LHCN-M2 (cell line): Measurements from ENCODE around the gene SLC4A1AP. TPM values are rescaled to one million over a fixed set of nuclear protein-coding genes. Genes with fewer than 3 reads are reported as not detected.

Experiments
- DNase-seq: peaks from one replicate; pipeline ENCODE4 v3.0.0-alpha.2; 2012; ENCODE audit warnings: low read depth
- total RNA-seq: library from RNA; depleted of rRNA; stranded (reverse); fragments of >200 nt; gene quantifications from 2 replicates; pipeline ENCODE4 v1.2.3, GENCODE V29; 2014; rRNA removed

SLC4A1AP gene
- total RNA-seq, 1 experiment from 2014 or later, result 35.3 TPM

DNA sequence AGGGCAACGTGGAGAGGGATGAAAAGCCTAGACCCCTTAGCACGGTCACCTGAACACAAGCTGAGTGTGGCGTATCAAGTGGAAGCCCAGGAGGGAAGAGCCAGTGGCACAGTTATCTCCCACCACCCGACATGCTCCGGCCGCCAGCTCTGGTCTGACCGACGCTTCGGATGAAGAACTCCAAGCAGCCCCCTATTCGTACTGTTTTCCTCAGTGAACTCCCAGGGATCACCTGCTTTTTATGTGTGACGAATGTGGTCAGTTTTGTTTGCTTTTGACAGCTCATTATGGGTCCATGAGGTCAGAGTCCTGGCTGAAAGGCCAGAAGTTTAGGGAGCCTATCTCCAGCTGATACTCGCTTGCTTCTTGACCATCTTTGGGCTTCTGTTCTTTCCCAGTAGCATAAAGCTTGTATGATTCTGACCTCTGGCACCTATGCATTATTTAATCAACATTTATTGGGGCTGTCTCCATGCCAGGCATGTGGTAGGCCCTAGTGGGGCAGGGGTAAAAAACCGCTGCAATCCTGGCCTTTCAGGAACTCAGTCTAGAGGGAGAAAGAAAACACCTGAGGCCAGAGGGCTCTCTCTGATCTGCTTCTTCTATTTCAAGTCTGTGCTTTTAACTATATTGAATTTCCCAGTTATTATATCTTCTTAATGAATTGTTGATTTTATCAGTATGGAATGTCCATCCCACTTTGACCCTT is 74.8 kb downstream of the SLC4A1AP start:
- no peak for DNase-seq

DNA sequence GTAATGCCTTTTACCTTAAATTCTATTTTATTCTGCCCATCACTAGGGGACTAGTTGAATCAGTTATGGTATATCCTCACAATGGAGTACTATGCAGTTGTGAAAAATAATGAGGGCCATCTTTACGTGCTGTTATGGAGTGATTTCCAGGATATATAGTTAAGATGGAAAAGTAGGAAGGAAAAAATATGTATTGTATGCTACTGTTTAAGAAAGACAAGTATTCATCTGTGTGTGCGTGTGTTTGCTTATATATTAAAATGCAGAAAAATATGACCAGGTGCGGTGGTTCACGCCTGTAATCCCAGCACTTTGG is 75.3 kb downstream of the SLC4A1AP start:
- no peak for DNase-seq

DNA sequence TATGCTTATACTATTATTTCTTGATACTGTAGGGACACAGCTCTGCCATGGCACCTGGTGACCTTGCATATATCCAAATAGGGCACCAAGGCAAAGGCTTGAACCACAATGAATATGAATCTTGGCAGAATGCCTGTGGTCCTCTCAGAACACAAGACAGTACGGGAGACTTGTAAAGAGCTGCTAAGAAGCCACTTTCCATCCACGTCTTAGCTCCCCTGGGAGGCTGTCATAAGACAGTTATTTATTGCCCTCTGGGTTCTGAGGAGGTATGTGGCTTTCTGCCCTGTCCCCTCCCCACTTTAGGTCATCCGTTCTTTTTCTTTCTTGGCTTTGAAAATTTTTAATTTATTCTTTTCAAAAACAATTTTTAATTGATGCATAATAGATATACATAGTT is 78.0 kb downstream of the SLC4A1AP start:
- no peak for DNase-seq

DNA sequence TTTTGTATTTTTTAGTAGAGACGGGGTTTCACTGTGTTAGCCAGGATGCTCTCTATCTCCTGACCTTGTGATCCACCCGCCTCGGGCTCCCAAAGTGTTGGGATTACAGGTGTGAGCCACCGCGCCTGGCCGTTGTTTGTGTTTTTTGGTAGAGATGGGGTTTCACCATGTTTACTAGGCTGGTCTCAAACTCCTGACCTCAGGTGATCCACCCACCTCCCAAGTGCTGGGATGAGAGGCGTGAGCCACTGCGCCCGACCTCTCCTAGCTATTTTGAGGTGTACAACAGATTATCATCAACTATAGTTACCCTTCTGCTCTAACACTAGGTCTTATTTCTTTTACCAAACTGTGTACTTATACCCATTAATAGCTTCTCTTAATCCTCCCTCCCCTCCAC is 78.9 kb downstream of the SLC4A1AP start:
- no peak for DNase-seq

Other genes starting within 250 kb of the SLC4A1AP start
- 130 and 140 TPM in 2 replicates for gene NRBP1, start 235.3 kb upstream of the SLC4A1AP start, total RNA-seq
- 0.46 TPM in 1 of 2 replicates, not detected in the other for gene KRTCAP3, start 221.5 kb upstream of the SLC4A1AP start, total RNA-seq
- 5.7 and 7.4 TPM in 2 replicates for gene IFT172, start 174.1 kb upstream of the SLC4A1AP start, total RNA-seq
- gene FNDC4, start 168.7 kb upstream of the SLC4A1AP start, total RNA-seq, result 25.9 and 29.0 TPM in 2 replicates
- 0.11 and 0.32 TPM in 2 replicates for gene GCKR, start 167.1 kb upstream of the SLC4A1AP start, total RNA-seq
- gene ZNF512, start 80.8 kb upstream of the SLC4A1AP start, total RNA-seq, result 36.0 and 41.6 TPM in 2 replicates
- 2.2 and 2.9 TPM in 2 replicates for gene CCDC121, start 34.9 kb upstream of the SLC4A1AP start, total RNA-seq
- 46.9 and 52.0 TPM in 2 replicates for gene GPN1, start 34.8 kb upstream of the SLC4A1AP start, total RNA-seq
- 19.8 and 26.4 TPM in 2 replicates for gene SUPT7L, start 275 bp upstream of the SLC4A1AP start, total RNA-seq
- gene MRPL33, start 107.8 kb downstream of the SLC4A1AP start, total RNA-seq, result 84.1 and 85.9 TPM in 2 replicates
- 1.5 and 2.1 TPM in 2 replicates for gene RBKS, start 226.5 kb downstream of the SLC4A1AP start, total RNA-seq
- 30.8 and 36.6 TPM in 2 replicates for gene BABAM2, start 226.8 kb downstream of the SLC4A1AP start, total RNA-seq